ENCODE measurements around the gene MCC. TPM values are rescaled to one million over a fixed set of nuclear protein-coding genes. Genes with fewer than 3 reads are reported as not detected.

MCC gene
- total and polyA plus RNA-seq, 2 experiments from 2014 or later: 8.3 to 31.5 TPM

DNA sequence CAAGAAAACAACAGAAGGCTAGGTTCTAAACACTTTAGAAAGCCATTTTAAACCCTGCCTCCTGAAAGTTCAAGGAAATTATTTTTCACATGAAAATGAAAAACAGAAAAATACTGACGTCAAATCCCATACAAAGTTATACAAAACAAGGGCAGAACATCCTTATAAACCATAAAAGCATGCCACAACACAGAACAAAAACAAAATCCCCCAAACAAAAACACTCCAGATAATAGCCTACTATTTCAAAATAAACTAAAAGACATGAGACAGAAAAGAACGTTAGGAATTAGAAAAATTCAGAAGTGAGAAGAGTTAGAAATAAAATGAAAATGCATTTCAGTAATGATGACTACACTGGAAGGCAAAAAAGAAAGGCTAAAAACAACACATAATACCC is 338.0 kb downstream of the MCC start:
- Histone ChIP-seq H3K9me2 (replicated peaks; ENCODE audit: insufficient read depth) (no peaks in the 10 kb centered on the region), H3K4me1 (ENCODE audit: insufficient read depth) (peaks cover 12% of the 10 kb centered on the region), H3K36me3 (replicated peaks; ENCODE audit: insufficient read depth, low read depth) (no peaks in the 10 kb centered on the region), H3K4me2 (no peak overlapping the region), H4K20me1 (ENCODE audit: insufficient read depth, poor library complexity, severe bottlenecking) (no peaks in the 10 kb centered on the region), H3K4me3 (no peak overlapping the region), H3K9me3 (ENCODE audit: low read depth) (no peaks in the 10 kb centered on the region), H3K27ac (peak overlapping the region; percentile 13), H3K79me2 (peaks cover 11% of the 10 kb centered on the region), H3K27me3 (no peaks in the 10 kb centered on the region), H2AFZ (no peak overlapping the region)
- 75% methylated on average over 2 of the region's 2 CpGs for WGBS (ENCODE audit: low lambda C conversion rate, missing lambda C conversion rate)
- TF ChIP-seq, protein P1, sequence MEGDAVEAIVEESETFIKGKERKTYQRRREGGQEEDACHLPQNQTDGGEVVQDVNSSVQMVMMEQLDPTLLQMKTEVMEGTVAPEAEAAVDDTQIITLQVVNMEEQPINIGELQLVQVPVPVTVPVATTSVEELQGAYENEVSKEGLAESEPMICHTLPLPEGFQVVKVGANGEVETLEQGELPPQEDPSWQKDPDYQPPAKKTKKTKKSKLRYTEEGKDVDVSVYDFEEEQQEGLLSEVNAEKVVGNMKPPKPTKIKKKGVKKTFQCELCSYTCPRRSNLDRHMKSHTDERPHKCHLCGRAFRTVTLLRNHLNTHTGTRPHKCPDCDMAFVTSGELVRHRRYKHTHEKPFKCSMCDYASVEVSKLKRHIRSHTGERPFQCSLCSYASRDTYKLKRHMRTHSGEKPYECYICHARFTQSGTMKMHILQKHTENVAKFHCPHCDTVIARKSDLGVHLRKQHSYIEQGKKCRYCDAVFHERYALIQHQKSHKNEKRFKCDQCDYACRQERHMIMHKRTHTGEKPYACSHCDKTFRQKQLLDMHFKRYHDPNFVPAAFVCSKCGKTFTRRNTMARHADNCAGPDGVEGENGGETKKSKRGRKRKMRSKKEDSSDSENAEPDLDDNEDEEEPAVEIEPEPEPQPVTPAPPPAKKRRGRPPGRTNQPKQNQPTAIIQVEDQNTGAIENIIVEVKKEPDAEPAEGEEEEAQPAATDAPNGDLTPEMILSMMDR (IDR thresholded peaks at IDR 0.05; ENCODE audit: poor library complexity): no peak
- TF ChIP-seq EZH2phosphoT487 (IDR thresholded peaks at IDR 0.05; ENCODE audit: low read depth, severe bottlenecking, unreplicated experiment): no peak
- DNase-seq (ENCODE audit: low spot score): no peak

DNA sequence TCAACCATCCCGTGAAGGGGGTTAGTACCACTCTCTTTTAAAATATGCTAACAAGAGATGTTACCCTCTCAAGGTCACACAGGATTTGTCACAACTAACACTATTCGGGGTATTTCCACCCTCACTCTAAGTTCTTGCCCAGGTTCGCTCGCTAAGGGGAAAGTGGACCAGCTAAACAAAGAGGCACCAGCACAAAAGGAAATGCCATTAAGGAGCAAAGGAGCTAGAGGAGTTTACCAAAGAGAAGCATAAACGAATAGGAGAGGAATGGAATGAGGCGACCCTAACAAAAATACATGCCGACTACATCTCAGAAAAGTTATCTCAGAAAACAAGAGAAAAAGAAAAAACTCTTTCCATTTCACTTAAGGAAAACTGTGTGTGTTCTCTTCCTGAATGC is 340.7 kb downstream of the MCC start:
- Histone ChIP-seq H3K36me3 (replicated peaks; ENCODE audit: insufficient read depth, low read depth) (no peaks in the 10 kb centered on the region), H2AFZ (no peak overlapping the region), H3K4me1 (ENCODE audit: insufficient read depth) (no peaks in the 10 kb centered on the region), H4K20me1 (ENCODE audit: insufficient read depth, poor library complexity, severe bottlenecking) (no peaks in the 10 kb centered on the region), H3K9me2 (replicated peaks; ENCODE audit: insufficient read depth) (no peaks in the 10 kb centered on the region), H3K27me3 (no peaks in the 10 kb centered on the region), H3K4me2 (no peak overlapping the region), H3K79me2 (peaks cover 29% of the 10 kb centered on the region), H3K27ac (peak overlapping the region; percentile 70), H3K4me3 (no peak overlapping the region), H3K9me3 (ENCODE audit: low read depth) (no peaks in the 10 kb centered on the region)
- TF ChIP-seq, protein P1 (IDR thresholded peaks at IDR 0.05; ENCODE audit: poor library complexity): no peak
- no peak for TF ChIP-seq EZH2phosphoT487 (IDR thresholded peaks at IDR 0.05; ENCODE audit: low read depth, severe bottlenecking, unreplicated experiment)
- no peak for TF ChIP-seq EZH2 (IDR thresholded peaks at IDR 0.05; ENCODE audit: borderline replicate concordance)
- WGBS (ENCODE audit: low lambda C conversion rate, missing lambda C conversion rate): 84% methylated on average over 7 of the region's 7 CpGs
- no peak for DNase-seq (ENCODE audit: low spot score)

DNA sequence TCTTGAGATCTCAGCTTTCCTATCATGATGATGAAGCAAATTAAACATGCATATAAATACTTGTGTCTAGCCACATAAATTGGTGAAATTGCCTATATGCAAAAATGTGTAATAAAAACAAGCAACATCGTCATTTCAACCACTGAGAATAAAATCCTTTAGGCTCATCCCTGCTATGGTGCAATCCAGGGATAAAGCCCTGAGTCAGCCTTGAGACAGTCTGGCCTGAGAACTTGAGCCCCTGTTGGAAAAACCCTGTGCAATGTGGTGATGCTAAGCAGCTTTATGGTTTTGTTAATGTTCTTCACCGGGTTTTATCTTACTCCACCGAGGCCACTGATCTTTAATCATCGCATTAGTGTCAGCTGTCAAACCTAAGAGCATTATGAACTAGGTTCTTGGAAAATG is 341.1 kb downstream of the MCC start:
- Histone ChIP-seq H2AFZ (no peak overlapping the region), H3K9me2 (replicated peaks; ENCODE audit: insufficient read depth) (no peaks in the 10 kb centered on the region), H3K9me3 (ENCODE audit: low read depth) (no peaks in the 10 kb centered on the region), H3K4me1 (ENCODE audit: insufficient read depth) (no peaks in the 10 kb centered on the region), H3K4me2 (peak overlapping the region; percentile 57), H3K27ac (peak overlapping the region; percentile 91), H3K4me3 (no peak overlapping the region), H3K36me3 (replicated peaks; ENCODE audit: insufficient read depth, low read depth) (no peaks in the 10 kb centered on the region), H3K27me3 (no peaks in the 10 kb centered on the region), H4K20me1 (ENCODE audit: insufficient read depth, poor library complexity, severe bottlenecking) (no peaks in the 10 kb centered on the region), H3K79me2 (peaks cover 29% of the 10 kb centered on the region)
- TF ChIP-seq EZH2 (IDR thresholded peaks at IDR 0.05; ENCODE audit: borderline replicate concordance): no peak
- no peak for TF ChIP-seq EZH2phosphoT487 (IDR thresholded peaks at IDR 0.05; ENCODE audit: low read depth, severe bottlenecking, unreplicated experiment)
- TF ChIP-seq, protein P1 (IDR thresholded peaks at IDR 0.05; ENCODE audit: poor library complexity): no peak
- WGBS (ENCODE audit: low lambda C conversion rate, missing lambda C conversion rate): 43% methylated on average over 4 of the region's 4 CpGs
- peak; percentile 68 for DNase-seq (ENCODE audit: low spot score)

Measured in hepatocyte (in vitro differentiated cells).